Measurements from ENCODE around the gene CCDC142.

DNA sequence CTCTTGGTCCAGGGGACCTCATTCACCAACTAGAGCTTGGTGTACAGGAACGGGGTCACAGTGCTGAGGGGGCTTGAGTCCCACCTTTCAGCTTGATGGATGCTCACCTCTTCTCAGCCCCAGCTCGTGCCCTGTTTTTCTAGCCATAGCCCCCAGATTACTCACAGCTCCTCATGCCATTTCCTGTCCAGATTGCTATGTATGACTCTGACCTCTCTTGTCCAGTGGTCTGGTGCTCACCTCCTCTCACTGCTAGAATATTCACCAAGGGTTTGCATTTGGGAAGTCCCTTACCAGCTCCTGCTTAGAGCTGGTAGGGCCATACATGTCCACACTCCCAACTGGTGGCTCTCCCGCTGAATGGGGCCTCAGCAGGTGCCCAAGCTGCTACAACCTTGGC lies 10.7 kb upstream of the CCDC142 start:
- no peak for TF ChIP-seq EZH2 (IDR thresholded peaks at IDR 0.05; ENCODE audit: low read depth, unreplicated experiment)
- no peak for TF ChIP-seq REST (IDR thresholded peaks at IDR 0.05; ENCODE audit: unreplicated experiment)
- TF ChIP-seq CTCF (conservative IDR thresholded peaks at IDR 0.05; ENCODE audit: low read depth in 2 of 2), result no peak
- no peak for TF ChIP-seq POLR2AphosphoS5 (IDR thresholded peaks at IDR 0.05; ENCODE audit: low read depth)
- no peak for TF ChIP-seq JUNB (IDR thresholded peaks at IDR 0.05; ENCODE audit: unreplicated experiment)
- TF ChIP-seq STAT1 (IDR thresholded peaks at IDR 0.05; ENCODE audit: unreplicated experiment), result no peak
- TF ChIP-seq ZNF114 (CRISPR knock-in tag; IDR thresholded peaks at IDR 0.05), result no peak
- TF ChIP-seq EZH2phosphoT487 (IDR thresholded peaks at IDR 0.05; ENCODE audit: unreplicated experiment), result no peak
- TF ChIP-seq CREB1 (CRISPR knock-in tag; IDR thresholded peaks at IDR 0.05; ENCODE audit: low read depth), result no peak
- TF ChIP-seq NANOG (IDR thresholded peaks at IDR 0.05; ENCODE audit: borderline replicate concordance), result no peak
- no peak for TF ChIP-seq ZNF331 (CRISPR knock-in tag; IDR thresholded peaks at IDR 0.05; ENCODE audit: low read depth)
- no peak for TF ChIP-seq ETS1 (IDR thresholded peaks at IDR 0.05)
- TF ChIP-seq, protein P1, sequence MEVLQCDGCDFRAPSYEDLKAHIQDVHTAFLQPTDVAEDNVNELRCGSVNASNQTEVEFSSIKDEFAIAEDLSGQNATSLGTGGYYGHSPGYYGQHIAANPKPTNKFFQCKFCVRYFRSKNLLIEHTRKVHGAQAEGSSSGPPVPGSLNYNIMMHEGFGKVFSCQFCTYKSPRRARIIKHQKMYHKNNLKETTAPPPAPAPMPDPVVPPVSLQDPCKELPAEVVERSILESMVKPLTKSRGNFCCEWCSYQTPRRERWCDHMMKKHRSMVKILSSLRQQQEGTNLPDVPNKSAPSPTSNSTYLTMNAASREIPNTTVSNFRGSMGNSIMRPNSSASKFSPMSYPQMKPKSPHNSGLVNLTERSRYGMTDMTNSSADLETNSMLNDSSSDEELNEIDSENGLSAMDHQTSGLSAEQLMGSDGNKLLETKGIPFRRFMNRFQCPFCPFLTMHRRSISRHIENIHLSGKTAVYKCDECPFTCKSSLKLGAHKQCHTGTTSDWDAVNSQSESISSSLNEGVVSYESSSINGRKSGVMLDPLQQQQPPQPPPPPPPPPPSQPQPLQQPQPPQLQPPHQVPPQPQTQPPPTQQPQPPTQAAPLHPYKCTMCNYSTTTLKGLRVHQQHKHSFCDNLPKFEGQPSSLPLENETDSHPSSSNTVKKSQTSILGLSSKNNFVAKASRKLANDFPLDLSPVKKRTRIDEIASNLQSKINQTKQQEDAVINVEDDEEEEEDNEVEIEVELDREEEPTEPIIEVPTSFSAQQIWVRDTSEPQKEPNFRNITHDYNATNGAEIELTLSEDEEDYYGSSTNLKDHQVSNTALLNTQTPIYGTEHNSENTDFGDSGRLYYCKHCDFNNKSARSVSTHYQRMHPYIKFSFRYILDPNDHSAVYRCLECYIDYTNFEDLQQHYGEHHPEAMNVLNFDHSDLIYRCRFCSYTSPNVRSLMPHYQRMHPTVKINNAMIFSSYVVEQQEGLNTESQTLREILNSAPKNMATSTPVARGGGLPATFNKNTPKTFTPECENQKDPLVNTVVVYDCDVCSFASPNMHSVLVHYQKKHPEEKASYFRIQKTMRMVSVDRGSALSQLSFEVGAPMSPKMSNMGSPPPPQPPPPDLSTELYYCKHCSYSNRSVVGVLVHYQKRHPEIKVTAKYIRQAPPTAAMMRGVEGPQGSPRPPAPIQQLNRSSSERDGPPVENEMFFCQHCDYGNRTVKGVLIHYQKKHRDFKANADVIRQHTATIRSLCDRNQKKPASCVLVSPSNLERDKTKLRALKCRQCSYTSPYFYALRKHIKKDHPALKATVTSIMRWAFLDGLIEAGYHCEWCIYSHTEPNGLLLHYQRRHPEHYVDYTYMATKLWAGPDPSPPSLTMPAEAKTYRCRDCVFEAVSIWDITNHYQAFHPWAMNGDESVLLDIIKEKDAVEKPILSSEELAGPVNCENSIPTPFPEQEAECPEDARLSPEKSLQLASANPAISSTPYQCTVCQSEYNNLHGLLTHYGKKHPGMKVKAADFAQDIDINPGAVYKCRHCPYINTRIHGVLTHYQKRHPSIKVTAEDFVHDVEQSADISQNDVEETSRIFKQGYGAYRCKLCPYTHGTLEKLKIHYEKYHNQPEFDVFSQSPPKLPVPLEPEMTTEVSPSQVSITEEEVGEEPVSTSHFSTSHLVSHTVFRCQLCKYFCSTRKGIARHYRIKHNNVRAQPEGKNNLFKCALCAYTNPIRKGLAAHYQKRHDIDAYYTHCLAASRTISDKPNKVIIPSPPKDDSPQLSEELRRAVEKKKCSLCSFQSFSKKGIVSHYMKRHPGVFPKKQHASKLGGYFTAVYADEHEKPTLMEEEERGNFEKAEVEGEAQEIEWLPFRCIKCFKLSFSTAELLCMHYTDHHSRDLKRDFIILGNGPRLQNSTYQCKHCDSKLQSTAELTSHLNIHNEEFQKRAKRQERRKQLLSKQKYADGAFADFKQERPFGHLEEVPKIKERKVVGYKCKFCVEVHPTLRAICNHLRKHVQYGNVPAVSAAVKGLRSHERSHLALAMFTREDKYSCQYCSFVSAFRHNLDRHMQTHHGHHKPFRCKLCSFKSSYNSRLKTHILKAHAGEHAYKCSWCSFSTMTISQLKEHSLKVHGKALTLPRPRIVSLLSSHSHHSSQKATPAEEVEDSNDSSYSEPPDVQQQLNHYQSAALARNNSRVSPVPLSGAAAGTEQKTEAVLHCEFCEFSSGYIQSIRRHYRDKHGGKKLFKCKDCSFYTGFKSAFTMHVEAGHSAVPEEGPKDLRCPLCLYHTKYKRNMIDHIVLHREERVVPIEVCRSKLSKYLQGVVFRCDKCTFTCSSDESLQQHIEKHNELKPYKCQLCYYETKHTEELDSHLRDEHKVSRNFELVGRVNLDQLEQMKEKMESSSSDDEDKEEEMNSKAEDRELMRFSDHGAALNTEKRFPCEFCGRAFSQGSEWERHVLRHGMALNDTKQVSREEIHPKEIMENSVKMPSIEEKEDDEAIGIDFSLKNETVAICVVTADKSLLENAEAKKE (CRISPR knock-in tag; IDR thresholded peaks at IDR 0.05), result no peak

Data from GM23338 (cell line).